Esophagus muscularis mucosa (tissue), 4 donors: ENCODE data around the gene PPP1R2. TPM values are rescaled to one million over a fixed set of nuclear protein-coding genes. Genes with fewer than 3 reads are reported as not detected.
A peak's percentile ranks its signal among the peaks of the same experiment; 100 is the strongest.

Source experiments
- DNase-seq: peaks from one replicate; pipeline ENCODE4 v3.0.0-alpha.2; 2017; ENCODE audit errors: extremely low spot score
- H3K27ac ChIP-seq, 4 donors: fragments of 200-600 bp; sonication (generic); replicated peaks in 1 of 4; 1 replicate in 3 of 4; 2 replicates in 1 of 4; pipeline ENCODE4 v1.5.1; 2016 to 2019; ENCODE audit warnings: mild to moderate bottlenecking in 1 of 4
- H3K27me3 ChIP-seq, 4 donors: fragments of 200-600 bp; sonication (generic); one replicate each; pipeline versions ENCODE4 v1.5.1 to v1.6.0; 2016 to 2019
- H3K36me3 ChIP-seq, 4 donors: fragments of 200-600 bp; sonication (generic); one replicate each; pipeline ENCODE4 v1.5.1; 2016 to 2019
- H3K4me1 ChIP-seq, 4 donors: fragments of 200-600 bp; sonication (generic); one replicate each; pipeline ENCODE4 v1.5.1; 2016 to 2019
- H3K4me3 ChIP-seq, 4 donors: fragments of 200-600 bp; sonication (generic); 1 replicate in 2 of 4; 2 replicates in 2 of 4; pipeline ENCODE4 v1.5.1; 2016 to 2019; ENCODE audit warnings: mild to moderate bottlenecking in 4 of 4, moderate library complexity in 1 of 4
- H3K9me3 ChIP-seq, 4 donors: fragments of 200-600 bp; sonication (generic); 1 replicate in 3 of 4; 2 replicates in 1 of 4; pipeline ENCODE4 v1.5.1; 2016 to 2019
- CTCF ChIP-seq, 3 experiments: fragments of 200-600 bp in 2 of 3; fragments of 450-650 bp in 1 of 3; sonication (generic) in 2 of 3; IDR thresholded peaks; one replicate each; pipeline ENCODE4 v1.5.1; 2017 to 2019; ENCODE audit warnings: antibody characterized with exemption in 3 of 3, mild to moderate bottlenecking in 2 of 3, moderate library complexity in 1 of 3
- EP300 ChIP-seq: sonication (generic); formaldehyde crosslinking; IDR thresholded peaks from one replicate; pipeline ENCODE4 v1.6.1; 2017; ENCODE audit warnings: antibody characterized with exemption
- POLR2A ChIP-seq: fragments of 450-650 bp; IDR thresholded peaks from one replicate; pipeline ENCODE4 v1.6.1; 2017; ENCODE audit warnings: antibody characterized with exemption, moderate library complexity, mild to moderate bottlenecking, low read depth
- POLR2AphosphoS5 ChIP-seq, 2 donors: sonication (generic); formaldehyde crosslinking; IDR thresholded peaks; one replicate each; pipeline ENCODE4 v1.6.1; 2017; ENCODE audit warnings: antibody characterized with exemption in 2 of 2
- WGBS: methylation state at CpG from one replicate; pipeline ENCODE4 v1.1.5; 2018; 5-methylcytosine and 5-hydroxymethylcytosine counted together
- intact Hi-C: fragments of 100-400 bp; cut with DNase I; formaldehyde crosslinking; loops from one replicate; pipeline ENCODE4 v1.15.1; 2023
- total RNA-seq, 4 donors: library from RNA; depleted of rRNA; stranded (reverse); fragments of >200 nt; gene quantifications; one replicate each; pipeline versions ENCODE4 v1.1.0 to v1.2.1, GENCODE V29; 2016

Gene PPP1R2
- total RNA-seq, 4 donors from 2014 or later: 67.6 to 134 (median 86.7) TPM

- 87% methylated on average over 4 of the region's 4 CpGs for WGBS
- intact Hi-C loops: no loop called here
- Histone ChIP-seq H3K27me3 (peaks cover 0 to 7% (median 0%) of the 10 kb centered on the region in 4 donors), H3K36me3 (no peaks in the 10 kb centered on the region), H3K27ac (no peak overlapping the region), H3K4me3 (no peak overlapping the region), H3K9me3 (no peaks in the 10 kb centered on the region), H3K4me1 (no peaks in the 10 kb centered on the region)
- no peak for DNase-seq
- no peak for TF ChIP-seq POLR2AphosphoS5 (IDR thresholded peaks at IDR 0.05)
- TF ChIP-seq CTCF (IDR thresholded peaks at IDR 0.05): no peak
- no peak for TF ChIP-seq EP300
- no peak for TF ChIP-seq POLR2A
Measured at GRCh38 chr3:195559723-195560409, 16.7 kb upstream of the PPP1R2 start.

- Histone ChIP-seq H3K27me3 (peaks cover 0 to 7% (median 0%) of the 10 kb centered on the region in 4 donors), H3K9me3 (no peaks in the 10 kb centered on the region), H3K4me3 (no peak overlapping the region), H3K36me3 (no peaks in the 10 kb centered on the region), H3K4me1 (no peaks in the 10 kb centered on the region), H3K27ac (no peak overlapping the region)
- intact Hi-C loops: no loop called here
- TF ChIP-seq CTCF (IDR thresholded peaks at IDR 0.05) (peak in 1 of 3 experiments; percentile 19), POLR2AphosphoS5 (IDR thresholded peaks at IDR 0.05) (no peak), EP300 (no peak), POLR2A (no peak)
- whole genome bisulfite sequencing: 68% methylated on average over 3 of the region's 3 CpGs
- no peak for DNase-seq
Measured at GRCh38 chr3:195558602-195559001, 15.5 kb upstream of the PPP1R2 start.

GRCh38 chr3:195557322-195557721 is 14.2 kb upstream of the PPP1R2 start:
- WGBS: 82% methylated on average over 4 of the region's 4 CpGs
- H3K4me1 ChIP-seq: no peaks in the 10 kb centered on the region
- DNase-seq: no peak
- intact Hi-C loops: no loop called here
- peaks cover 0 to 7% (median 0%) of the 10 kb centered on the region in 4 donors for H3K27me3 ChIP-seq
- no peak overlapping the region for H3K27ac ChIP-seq
- H3K36me3 ChIP-seq: no peaks in the 10 kb centered on the region
- TF ChIP-seq CTCF (IDR thresholded peaks at IDR 0.05) (no peak), POLR2AphosphoS5 (IDR thresholded peaks at IDR 0.05) (no peak), POLR2A (no peak), EP300 (no peak)
- no peak overlapping the region for H3K4me3 ChIP-seq
- no peaks in the 10 kb centered on the region for H3K9me3 ChIP-seq

GRCh38 chr3:195556390-195556789 is 13.3 kb upstream of the PPP1R2 start:
- Histone ChIP-seq H3K9me3 (no peaks in the 10 kb centered on the region), H3K36me3 (no peaks in the 10 kb centered on the region), H3K27ac (no peak overlapping the region), H3K4me1 (peaks cover 0 to 3% (median 1%) of the 10 kb centered on the region in 4 donors), H3K4me3 (no peak overlapping the region), H3K27me3 (peaks cover 0 to 7% (median 0%) of the 10 kb centered on the region in 4 donors)
- intact Hi-C loops: no loop called here
- no peak for TF ChIP-seq EP300
- TF ChIP-seq POLR2A: no peak
- TF ChIP-seq POLR2AphosphoS5 (IDR thresholded peaks at IDR 0.05): no peak
- TF ChIP-seq CTCF (IDR thresholded peaks at IDR 0.05): no peak
- WGBS: 63% methylated on average over 10 of the region's 10 CpGs
- no peak for DNase-seq
